ENCODE results near the gene BORCS6.

GRCh38 chr17:8231701-8232100 lies 41.7 kb upstream of the BORCS6 start:
- TF ChIP-seq CTCF (IDR thresholded peaks at IDR 0.05) (no peak), EZH2 (IDR thresholded peaks at IDR 0.05; ENCODE audit: borderline replicate concordance, insufficient read depth, low read depth, low read length, poor library complexity, severe bottlenecking) (no peak)
